Peyer's patch (tissue), 4 donors: ENCODE measurements around the gene TOX2. TPM values are rescaled to one million over a fixed set of nuclear protein-coding genes. Genes with fewer than 3 reads are reported as not detected.

Experiments
- DNase-seq, 3 donors: peaks; one replicate each; pipeline ENCODE4 v3.0.0-alpha.2; 2017 to 2019
- H3K27ac ChIP-seq, 4 donors: fragments of 200-600 bp; sonication (generic); one replicate each; pipeline ENCODE4 v1.5.1; 2016 to 2019
- H3K27me3 ChIP-seq, 2 donors: fragments of 200-600 bp; sonication (generic); one replicate each; pipeline ENCODE4 v1.5.1; 2019
- H3K36me3 ChIP-seq, 3 donors: fragments of 200-600 bp; sonication (generic); one replicate each; pipeline ENCODE4 v1.5.1; 2016 to 2019
- H3K4me1 ChIP-seq, 4 donors: fragments of 200-600 bp; sonication (generic); one replicate each; pipeline ENCODE4 v1.5.1; 2016 to 2019
- H3K4me3 ChIP-seq, 4 donors: fragments of 200-600 bp; sonication (generic); 1 replicate in 3 of 4; 2 replicates in 1 of 4; pipeline ENCODE4 v1.5.1; 2016 to 2019; ENCODE audit warnings: mild to moderate bottlenecking in 1 of 4
- H3K9me3 ChIP-seq, 4 donors: fragments of 200-600 bp; sonication (generic); one replicate each; pipeline ENCODE4 v1.5.1; 2016 to 2019; ENCODE audit warnings: mild to moderate bottlenecking in 1 of 4
- CTCF ChIP-seq, 6 experiments: fragments of 450-650 bp in 4 of 6; fragments of 200-600 bp in 2 of 6; sonication (generic) in 1 of 6; IDR thresholded peaks; one replicate each; pipeline ENCODE4 v1.5.1; 2017 to 2019; ENCODE audit warnings: antibody characterized with exemption in 6 of 6, mild to moderate bottlenecking in 3 of 6, moderate library complexity in 1 of 6
- POLR2A ChIP-seq, 2 donors: fragments of 450-650 bp; IDR thresholded peaks; one replicate each; pipeline ENCODE4 v1.5.1; 2017; ENCODE audit warnings: antibody characterized with exemption in 2 of 2, mild to moderate bottlenecking in 2 of 2, moderate library complexity in 2 of 2
- total RNA-seq, 4 donors: library from RNA; depleted of rRNA; stranded (reverse); fragments of >200 nt; gene quantifications; one replicate each; pipeline ENCODE4 v1.1.0, GENCODE V29; 2016

TOX2 gene
- total RNA-seq, 4 donors from 2014 or later: 1.9 to 5.8 (median 2.0) TPM

- TF ChIP-seq POLR2A (IDR thresholded peaks at IDR 0.05): no peak
- TF ChIP-seq CTCF (IDR thresholded peaks at IDR 0.05): no peak
- Histone ChIP-seq H3K9me3 (no peaks in the 10 kb centered on the region), H3K36me3 (no peaks in the 10 kb centered on the region), H3K27me3 (no peaks in the 10 kb centered on the region), H3K4me1 (peaks cover 0 to 26% (median 7%) of the 10 kb centered on the region in 4 donors), H3K27ac (no peak overlapping the region), H3K4me3 (no peak overlapping the region)
- no peak for DNase-seq
Observed at GRCh38 chr20:44020406-44021148, 105.9 kb downstream of the TOX2 start.

DNA sequence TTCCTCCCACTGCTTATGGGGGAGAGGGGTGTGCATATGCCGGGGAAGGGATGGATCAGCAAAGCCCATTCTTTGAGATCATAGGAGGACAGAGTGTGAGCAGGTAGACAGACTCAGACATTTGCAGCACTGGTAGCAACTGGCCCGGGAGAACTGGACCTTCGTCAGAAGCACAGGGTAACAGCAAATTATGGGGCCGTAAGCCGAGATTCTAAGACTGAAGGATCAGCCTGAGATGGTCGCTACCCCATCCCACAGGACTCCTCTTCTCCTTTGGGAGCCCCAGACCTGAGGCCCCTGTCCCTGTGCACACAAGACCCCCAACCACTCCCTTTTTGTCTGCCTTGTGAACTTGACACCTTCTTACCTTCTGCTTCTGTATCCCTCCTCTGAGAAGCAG is 106.5 kb downstream of the TOX2 start:
- Histone ChIP-seq H3K4me1 (peaks cover 0 to 26% (median 7%) of the 10 kb centered on the region in 4 donors), H3K4me3 (no peak overlapping the region), H3K36me3 (no peaks in the 10 kb centered on the region), H3K9me3 (no peaks in the 10 kb centered on the region), H3K27ac (no peak overlapping the region), H3K27me3 (no peaks in the 10 kb centered on the region)
- DNase-seq: no peak
- TF ChIP-seq CTCF (IDR thresholded peaks at IDR 0.05): no peak
- TF ChIP-seq POLR2A (IDR thresholded peaks at IDR 0.05): no peak

DNA sequence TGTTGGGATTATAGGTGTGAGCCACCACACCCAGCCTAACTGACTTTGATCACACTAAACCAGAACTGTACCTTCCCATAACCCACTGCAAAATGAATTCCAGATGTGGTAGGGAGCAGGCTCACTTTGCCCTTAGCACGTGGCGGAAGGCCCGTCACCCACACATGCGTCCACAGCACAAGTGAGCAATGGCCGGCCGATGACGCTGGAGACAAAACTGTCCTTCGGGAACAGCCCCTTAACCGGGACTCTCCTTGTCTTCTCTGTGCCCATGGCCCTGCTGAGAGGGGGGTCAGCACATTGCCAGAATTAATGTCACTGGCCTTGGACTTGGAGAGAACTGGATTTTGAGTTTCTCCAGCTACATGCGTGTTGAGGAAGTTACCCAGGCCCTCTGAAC is 107.2 kb downstream of the TOX2 start:
- H3K4me3 ChIP-seq: no peak overlapping the region
- peaks cover 0 to 26% (median 7%) of the 10 kb centered on the region in 4 donors for H3K4me1 ChIP-seq
- no peak overlapping the region for H3K27ac ChIP-seq
- H3K9me3 ChIP-seq: no peaks in the 10 kb centered on the region
- TF ChIP-seq POLR2A (IDR thresholded peaks at IDR 0.05) (no peak), CTCF (IDR thresholded peaks at IDR 0.05) (no peak)
- DNase-seq: no peak
- no peaks in the 10 kb centered on the region for H3K36me3 ChIP-seq
- H3K27me3 ChIP-seq: no peaks in the 10 kb centered on the region

GRCh38 chr20:44022464-44022863 is 107.8 kb downstream of the TOX2 start:
- no peak for TF ChIP-seq POLR2A (IDR thresholded peaks at IDR 0.05)
- no peak for TF ChIP-seq CTCF (IDR thresholded peaks at IDR 0.05)
- H3K9me3 ChIP-seq: no peaks in the 10 kb centered on the region
- no peak overlapping the region for H3K27ac ChIP-seq
- DNase-seq: no peak
- H3K27me3 ChIP-seq: no peaks in the 10 kb centered on the region
- H3K4me3 ChIP-seq: no peak overlapping the region
- peaks cover 0 to 26% (median 7%) of the 10 kb centered on the region in 4 donors for H3K4me1 ChIP-seq
- no peaks in the 10 kb centered on the region for H3K36me3 ChIP-seq

DNA sequence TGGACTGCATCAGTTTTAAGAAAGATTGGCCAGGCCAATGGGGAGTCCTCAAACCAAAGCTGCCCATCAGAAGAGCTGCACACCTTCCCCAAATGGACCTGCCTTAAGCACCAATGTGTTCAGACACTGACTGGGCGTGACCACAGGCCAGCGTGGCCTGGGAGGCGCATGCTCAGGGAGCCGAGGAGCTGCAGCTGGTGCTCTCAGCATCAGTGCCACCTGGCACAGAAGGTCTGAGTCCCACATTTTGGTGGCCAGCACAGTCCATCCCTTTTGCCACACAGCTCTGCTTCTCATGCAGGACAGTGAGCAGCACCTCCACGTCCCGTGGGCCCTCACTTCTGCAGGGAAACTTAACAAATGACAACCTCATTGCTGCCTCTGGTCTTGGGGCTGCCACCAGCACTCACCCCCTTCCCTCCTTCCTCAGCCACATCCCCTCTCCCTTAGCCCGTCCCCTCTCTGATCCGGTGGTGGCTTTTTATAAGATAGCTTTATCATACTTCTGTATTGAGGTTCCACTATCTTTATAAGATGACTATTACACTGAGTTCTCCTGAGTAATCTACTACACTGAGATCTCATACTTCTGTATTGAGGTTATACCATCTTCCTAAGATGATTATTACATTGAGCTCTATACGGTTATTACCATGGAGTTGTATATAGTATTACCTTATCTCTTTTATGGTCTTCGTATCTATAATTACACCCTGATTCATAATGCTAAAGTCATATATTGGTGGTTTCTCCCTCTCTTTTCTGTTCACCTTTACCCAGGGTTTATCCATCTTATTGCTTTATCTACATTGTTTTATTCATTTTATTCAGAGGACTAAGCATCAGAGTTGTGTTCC is 109.1 kb downstream of the TOX2 start:
- Histone ChIP-seq H3K36me3 (no peaks in the 10 kb centered on the region), H3K4me1 (peaks cover 0 to 20% (median 7%) of the 10 kb centered on the region in 4 donors), H3K27ac (no peak overlapping the region), H3K27me3 (no peaks in the 10 kb centered on the region), H3K9me3 (no peaks in the 10 kb centered on the region), H3K4me3 (no peak overlapping the region)
- DNase-seq: no peak
- TF ChIP-seq CTCF (IDR thresholded peaks at IDR 0.05) (no peak), POLR2A (IDR thresholded peaks at IDR 0.05) (no peak)
